Mesothelial cell of epicardium (in vitro differentiated cells): ENCODE measurements around the gene UBE2J2. TPM values are rescaled to one million over a fixed set of nuclear protein-coding genes. Genes with fewer than 3 reads are reported as not detected.

Experiments
- DNase-seq, 2 experiments: peaks; one replicate each; pipeline ENCODE4 v3.0.0; 2021; ENCODE audit warnings: low spot score in 2 of 2; ENCODE audit not compliant: unreplicated experiment in 2 of 2
- H3K27ac Mint-ChIP-seq: 2 replicates; pipeline ENCODE4 v1.8.0; 2021; ENCODE audit warnings: mixed read lengths
- H3K27me3 Mint-ChIP-seq: 2 replicates; pipeline ENCODE4 v1.8.0; 2021; ENCODE audit warnings: low read depth, mixed read lengths
- H3K36me3 Mint-ChIP-seq: 2 replicates; pipeline ENCODE4 v1.8.0; 2021; ENCODE audit warnings: mixed read lengths
- H3K4me1 Mint-ChIP-seq: 2 replicates; pipeline ENCODE4 v1.8.0; 2021; ENCODE audit warnings: mixed read lengths
- H3K4me3 Mint-ChIP-seq: 2 replicates; pipeline ENCODE4 v1.8.0; 2021; ENCODE audit warnings: mild to moderate bottlenecking, moderate library complexity, mixed read lengths
- H3K9me3 Mint-ChIP-seq: 2 replicates; pipeline ENCODE4 v1.8.0; 2021; ENCODE audit warnings: mixed read lengths
- total RNA-seq: library from RNA; stranded (reverse); gene quantifications from 3 replicates; pipeline ENCODE4 v1.2.1, GENCODE V29; 2021
- TF ChIP-seq, protein P1 (sequence below): fragments of 200-600 bp; sonication (generic); IDR thresholded peaks from one replicate; pipeline ENCODE4 v1.5.0; 2021; ENCODE audit warnings: antibody characterized with exemption; ENCODE audit not compliant: unreplicated experiment

Gene UBE2J2
- total RNA-seq, 1 donor from 2014 or later: 75.7 TPM

DNA sequence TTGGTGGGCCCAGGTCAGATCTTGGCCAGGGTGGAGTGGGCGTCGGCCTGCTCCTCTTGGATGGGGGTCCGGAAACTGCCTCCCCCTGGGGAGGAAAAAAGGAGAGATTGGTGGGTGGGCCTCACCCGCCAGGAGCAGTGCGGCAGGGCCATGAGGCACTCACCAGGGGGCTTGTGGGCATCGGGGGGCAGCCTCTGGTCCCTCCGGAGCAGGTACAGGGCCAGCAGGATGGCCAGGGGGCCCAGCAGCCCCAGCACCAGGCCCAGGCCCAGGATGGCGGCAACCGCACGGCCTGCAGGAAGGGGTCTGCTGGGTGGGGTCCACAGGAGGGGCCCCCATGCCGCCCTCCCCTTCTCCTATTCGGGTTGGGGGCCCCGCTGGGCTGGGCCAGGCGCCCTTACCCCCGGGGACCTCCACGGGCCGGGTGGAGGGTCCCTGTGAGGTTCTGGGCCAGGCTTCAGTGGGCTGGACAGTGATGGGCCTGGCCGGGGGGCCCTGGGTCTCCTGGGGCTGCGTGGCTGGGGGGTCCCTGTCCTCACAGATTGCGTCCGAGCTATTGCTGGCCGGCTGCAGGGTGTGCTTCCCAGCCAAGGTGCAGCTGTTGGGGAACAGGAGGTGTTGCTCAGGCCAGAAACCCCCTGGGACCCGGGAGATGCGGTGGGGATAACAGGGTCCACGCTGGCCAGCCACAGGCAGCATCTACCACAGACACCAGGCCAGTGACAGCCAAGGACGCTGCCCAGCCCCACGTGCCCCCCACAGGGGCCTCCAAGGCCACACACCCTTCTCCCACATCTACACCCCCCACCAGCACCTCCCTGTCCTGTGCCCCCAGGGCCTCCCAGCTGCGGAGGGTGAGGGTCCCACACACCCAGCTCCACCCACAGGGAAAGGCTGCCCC is 61.9 kb downstream of the UBE2J2 start:
- Mint-ChIP-seq H3K36me3 (peaks cover 5% of the 10 kb centered on the region), H3K9me3 (no peaks in the 10 kb centered on the region), H3K4me3 (no peak overlapping the region), H3K27me3 (peaks cover 15% of the 10 kb centered on the region), H3K27ac (no peak overlapping the region), H3K4me1 (peaks cover 2% of the 10 kb centered on the region)
- TF ChIP-seq, protein P1, sequence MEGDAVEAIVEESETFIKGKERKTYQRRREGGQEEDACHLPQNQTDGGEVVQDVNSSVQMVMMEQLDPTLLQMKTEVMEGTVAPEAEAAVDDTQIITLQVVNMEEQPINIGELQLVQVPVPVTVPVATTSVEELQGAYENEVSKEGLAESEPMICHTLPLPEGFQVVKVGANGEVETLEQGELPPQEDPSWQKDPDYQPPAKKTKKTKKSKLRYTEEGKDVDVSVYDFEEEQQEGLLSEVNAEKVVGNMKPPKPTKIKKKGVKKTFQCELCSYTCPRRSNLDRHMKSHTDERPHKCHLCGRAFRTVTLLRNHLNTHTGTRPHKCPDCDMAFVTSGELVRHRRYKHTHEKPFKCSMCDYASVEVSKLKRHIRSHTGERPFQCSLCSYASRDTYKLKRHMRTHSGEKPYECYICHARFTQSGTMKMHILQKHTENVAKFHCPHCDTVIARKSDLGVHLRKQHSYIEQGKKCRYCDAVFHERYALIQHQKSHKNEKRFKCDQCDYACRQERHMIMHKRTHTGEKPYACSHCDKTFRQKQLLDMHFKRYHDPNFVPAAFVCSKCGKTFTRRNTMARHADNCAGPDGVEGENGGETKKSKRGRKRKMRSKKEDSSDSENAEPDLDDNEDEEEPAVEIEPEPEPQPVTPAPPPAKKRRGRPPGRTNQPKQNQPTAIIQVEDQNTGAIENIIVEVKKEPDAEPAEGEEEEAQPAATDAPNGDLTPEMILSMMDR: no peak
- no peak for DNase-seq

DNA sequence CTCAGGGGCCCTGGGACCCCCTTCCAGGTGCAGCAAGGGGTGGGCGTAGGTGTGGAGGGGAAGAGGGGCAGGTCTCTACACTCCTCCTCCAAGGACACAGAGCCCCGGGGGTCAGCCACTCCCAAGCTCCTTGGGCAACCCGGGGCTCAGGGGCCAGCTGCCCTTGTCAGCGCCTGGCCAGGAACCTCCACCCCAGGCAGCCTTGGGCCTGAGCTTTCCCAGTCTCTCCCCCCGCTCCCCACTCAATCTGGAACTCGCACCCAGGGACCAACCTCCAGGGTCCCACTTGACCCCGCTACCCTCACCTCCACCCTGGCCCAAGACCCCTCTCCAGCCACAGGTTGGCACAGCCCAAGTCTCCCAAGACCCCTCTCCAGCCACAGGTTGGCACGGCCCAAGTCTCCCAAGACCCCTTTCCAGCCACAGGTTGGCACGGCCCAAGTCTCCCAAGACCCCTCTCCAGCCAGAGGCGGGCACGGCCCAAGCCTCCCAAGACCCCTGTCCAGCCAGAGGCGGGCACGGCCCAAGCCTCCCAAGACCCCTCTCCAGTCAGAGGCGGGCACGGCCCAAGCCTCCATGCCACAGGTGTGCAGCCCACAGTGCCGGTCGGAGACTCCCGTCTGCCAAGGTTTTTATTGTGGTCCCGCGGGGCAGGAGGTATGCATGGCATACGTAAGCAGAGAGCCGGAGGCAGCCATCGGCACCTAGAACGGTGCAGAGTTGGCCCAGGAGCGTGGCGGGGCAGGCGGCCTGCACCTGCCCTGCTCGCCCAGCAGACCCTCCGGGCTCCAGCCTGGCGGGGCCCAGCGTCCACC is 62.7 kb downstream of the UBE2J2 start:
- peaks cover 20% of the 10 kb centered on the region for H3K27me3 Mint-ChIP-seq
- no peak overlapping the region for H3K4me3 Mint-ChIP-seq
- no peaks in the 10 kb centered on the region for H3K36me3 Mint-ChIP-seq
- TF ChIP-seq, protein P1: no peak
- no peak overlapping the region for H3K27ac Mint-ChIP-seq
- peak in 1 of 2 experiments; percentile 17 for DNase-seq
- no peaks in the 10 kb centered on the region for H3K9me3 Mint-ChIP-seq
- H3K4me1 Mint-ChIP-seq: peaks cover 2% of the 10 kb centered on the region

DNA sequence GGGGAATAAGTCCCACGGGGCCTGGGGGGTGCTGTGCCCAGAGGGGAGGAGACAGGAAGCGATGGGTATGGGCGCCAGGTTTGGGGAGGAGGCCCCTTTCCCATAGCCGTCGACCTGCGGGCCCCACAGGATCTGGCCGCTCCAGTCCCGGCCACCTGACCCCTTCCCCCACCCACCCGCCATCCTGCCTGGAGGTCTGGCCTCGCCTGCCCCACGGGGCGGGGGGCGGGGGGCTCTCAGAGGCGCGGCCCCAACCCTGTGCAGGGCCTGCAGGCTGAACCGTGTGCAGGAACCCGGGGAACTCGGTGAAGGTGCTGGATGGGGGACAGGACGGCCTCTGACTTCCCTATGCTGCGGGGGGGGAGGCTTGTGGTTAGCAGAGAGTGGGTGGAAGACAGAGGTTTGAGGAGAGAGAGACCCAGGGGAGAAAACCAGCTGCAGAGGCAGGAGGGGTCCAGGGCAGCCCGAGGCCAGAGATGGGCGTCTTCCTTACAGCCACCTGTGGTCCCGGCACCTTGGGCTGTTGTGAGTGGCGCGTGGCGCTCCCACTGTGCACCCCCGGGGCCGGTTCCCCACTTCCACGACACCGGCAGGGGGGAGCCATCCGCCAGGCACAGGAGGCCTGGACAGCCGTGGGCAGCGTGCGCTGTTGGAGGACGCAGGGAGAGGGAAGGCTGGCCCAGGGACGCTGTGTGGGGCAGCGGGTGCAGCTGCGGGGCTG is 64.8 kb downstream of the UBE2J2 start:
- DNase-seq: no peak
- peaks cover 26% of the 10 kb centered on the region for H3K27me3 Mint-ChIP-seq
- no peaks in the 10 kb centered on the region for H3K36me3 Mint-ChIP-seq
- TF ChIP-seq, protein P1: no peak
- H3K27ac Mint-ChIP-seq: no peak overlapping the region
- H3K9me3 Mint-ChIP-seq: no peaks in the 10 kb centered on the region
- H3K4me1 Mint-ChIP-seq: peaks cover 2% of the 10 kb centered on the region
- H3K4me3 Mint-ChIP-seq: no peak overlapping the region

DNA sequence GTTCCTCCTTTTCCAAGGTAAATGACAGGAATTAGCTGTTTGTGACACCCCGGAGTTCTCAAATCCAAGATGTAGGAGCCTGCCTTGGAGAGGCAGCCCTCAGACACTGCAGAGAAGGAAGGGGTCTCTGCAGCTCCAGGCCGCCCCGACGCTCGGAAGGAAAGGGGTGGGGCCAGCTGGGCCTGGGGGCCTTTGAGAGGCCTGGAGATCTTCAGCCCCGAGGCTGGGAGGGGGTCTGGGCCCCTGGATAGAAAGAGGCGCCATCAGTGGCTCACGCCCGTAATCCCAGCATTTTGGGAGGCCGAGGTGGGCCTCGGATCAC is 66.1 kb downstream of the UBE2J2 start:
- DNase-seq: no peak
- H3K4me3 Mint-ChIP-seq: no peak overlapping the region
- H3K27ac Mint-ChIP-seq: no peak overlapping the region
- no peaks in the 10 kb centered on the region for H3K9me3 Mint-ChIP-seq
- H3K27me3 Mint-ChIP-seq: peaks cover 28% of the 10 kb centered on the region
- H3K36me3 Mint-ChIP-seq: no peaks in the 10 kb centered on the region
- TF ChIP-seq, protein P1: no peak
- peaks cover 2% of the 10 kb centered on the region for H3K4me1 Mint-ChIP-seq

DNA sequence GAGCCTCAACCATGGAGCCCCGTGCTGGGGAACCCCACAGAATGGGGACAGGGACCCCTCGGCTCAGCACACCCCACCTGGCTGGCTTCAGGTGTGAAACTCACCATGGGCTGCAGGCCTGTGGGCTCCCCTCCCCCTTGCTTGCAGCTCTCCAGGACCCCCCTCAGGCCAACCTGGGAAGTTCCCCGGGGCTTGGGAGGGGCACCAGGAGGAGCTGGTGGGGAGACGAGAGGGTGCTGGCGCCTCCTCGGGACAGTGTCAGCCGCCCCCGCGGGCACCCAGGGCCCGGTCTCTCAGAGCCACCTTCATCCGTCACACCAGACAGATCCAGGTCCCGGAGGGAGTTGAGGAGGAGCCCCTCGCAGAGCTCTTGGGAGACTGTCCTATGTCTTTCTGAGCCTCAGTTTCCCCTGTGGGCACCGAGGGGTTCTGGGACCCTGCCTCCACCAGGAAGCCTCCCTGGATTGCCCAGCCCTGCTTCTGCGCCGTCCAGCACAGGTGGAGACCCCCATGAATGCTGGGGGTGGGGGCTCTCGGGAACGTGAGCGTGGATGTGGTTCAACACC is 66.6 kb downstream of the UBE2J2 start:
- Mint-ChIP-seq H3K4me1 (peaks cover 2% of the 10 kb centered on the region), H3K27ac (no peak overlapping the region), H3K4me3 (peak overlapping the region; percentile 26), H3K36me3 (no peaks in the 10 kb centered on the region), H3K27me3 (peaks cover 28% of the 10 kb centered on the region), H3K9me3 (no peaks in the 10 kb centered on the region)
- TF ChIP-seq, protein P1: no peak
- DNase-seq: peak in 1 of 2 experiments; percentile 17
